ENCODE measurements around the gene KLC3.

KLC3 gene

DNA sequence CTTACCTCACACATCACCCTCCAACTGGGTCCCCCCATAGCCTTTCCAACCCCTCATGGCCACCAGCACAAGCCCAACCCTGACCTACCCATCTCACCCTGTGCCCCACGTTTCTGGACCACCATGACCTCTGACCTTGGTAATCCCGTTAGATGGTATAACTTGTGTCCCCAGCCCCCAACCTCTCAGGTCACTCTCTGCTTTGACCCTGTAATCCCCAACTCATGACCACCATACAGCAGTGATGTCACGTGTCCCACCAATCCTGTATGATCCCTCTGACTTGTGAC, 8.5 kb downstream of the KLC3 start:
- no peak overlapping the region for H3K4me3 ChIP-seq (ENCODE audit: low read depth, low read length)
- TF ChIP-seq, protein P1, sequence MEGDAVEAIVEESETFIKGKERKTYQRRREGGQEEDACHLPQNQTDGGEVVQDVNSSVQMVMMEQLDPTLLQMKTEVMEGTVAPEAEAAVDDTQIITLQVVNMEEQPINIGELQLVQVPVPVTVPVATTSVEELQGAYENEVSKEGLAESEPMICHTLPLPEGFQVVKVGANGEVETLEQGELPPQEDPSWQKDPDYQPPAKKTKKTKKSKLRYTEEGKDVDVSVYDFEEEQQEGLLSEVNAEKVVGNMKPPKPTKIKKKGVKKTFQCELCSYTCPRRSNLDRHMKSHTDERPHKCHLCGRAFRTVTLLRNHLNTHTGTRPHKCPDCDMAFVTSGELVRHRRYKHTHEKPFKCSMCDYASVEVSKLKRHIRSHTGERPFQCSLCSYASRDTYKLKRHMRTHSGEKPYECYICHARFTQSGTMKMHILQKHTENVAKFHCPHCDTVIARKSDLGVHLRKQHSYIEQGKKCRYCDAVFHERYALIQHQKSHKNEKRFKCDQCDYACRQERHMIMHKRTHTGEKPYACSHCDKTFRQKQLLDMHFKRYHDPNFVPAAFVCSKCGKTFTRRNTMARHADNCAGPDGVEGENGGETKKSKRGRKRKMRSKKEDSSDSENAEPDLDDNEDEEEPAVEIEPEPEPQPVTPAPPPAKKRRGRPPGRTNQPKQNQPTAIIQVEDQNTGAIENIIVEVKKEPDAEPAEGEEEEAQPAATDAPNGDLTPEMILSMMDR (IDR thresholded peaks at IDR 0.05; ENCODE audit: low read depth, low read length) = no peak

GRCh38 chr19:45349430-45349941, 8.9 kb downstream of the KLC3 start:
- H3K4me3 ChIP-seq (ENCODE audit: low read depth, low read length) = no peak overlapping the region
- TF ChIP-seq, protein P1 (IDR thresholded peaks at IDR 0.05; ENCODE audit: low read depth, low read length) = no peak

DNA sequence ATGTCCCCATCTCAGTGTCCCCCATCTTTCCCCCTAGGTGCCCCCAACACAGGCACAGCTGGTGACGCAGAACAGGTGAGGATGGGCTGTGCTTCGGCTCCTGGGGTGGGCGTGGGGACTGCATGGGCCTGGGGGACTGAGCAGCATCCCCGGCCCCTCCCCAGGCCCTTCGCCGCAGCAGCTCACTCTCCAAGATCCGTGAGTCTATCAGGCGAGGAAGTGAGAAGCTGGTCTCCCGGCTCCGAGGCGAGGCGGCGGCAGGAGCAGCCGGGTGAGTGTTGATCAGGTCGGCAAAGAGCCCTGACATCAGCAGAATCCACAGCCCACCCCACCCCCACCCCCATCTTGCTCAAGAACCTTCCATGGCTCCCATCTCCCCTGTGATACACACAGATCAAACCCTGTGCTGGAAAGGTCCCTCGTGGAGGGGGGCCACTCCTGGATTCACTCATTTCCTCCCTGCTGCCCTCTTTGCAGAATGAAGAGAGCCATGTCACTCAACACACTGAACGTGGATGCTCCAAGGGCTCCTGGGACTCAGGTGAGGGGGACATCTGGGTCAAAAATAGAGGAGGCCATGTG, 10.0 kb downstream of the KLC3 start:
- TF ChIP-seq, protein P1 (IDR thresholded peaks at IDR 0.05; ENCODE audit: low read depth, low read length) = no peak
- no peak overlapping the region for H3K4me3 ChIP-seq (ENCODE audit: low read depth, low read length)

- TF ChIP-seq, protein P1 (IDR thresholded peaks at IDR 0.05; ENCODE audit: low read depth, low read length) = no peak
- no peak overlapping the region for H3K4me3 ChIP-seq (ENCODE audit: low read depth, low read length)
Measured at GRCh38 chr19:45351401-45351952, 10.9 kb downstream of the KLC3 start.

GRCh38 chr19:45352062-45352461, 11.5 kb downstream of the KLC3 start:
- TF ChIP-seq, protein P1 (IDR thresholded peaks at IDR 0.05; ENCODE audit: low read depth, low read length) = no peak
- H3K4me3 ChIP-seq (ENCODE audit: low read depth, low read length) = no peak overlapping the region

DNA sequence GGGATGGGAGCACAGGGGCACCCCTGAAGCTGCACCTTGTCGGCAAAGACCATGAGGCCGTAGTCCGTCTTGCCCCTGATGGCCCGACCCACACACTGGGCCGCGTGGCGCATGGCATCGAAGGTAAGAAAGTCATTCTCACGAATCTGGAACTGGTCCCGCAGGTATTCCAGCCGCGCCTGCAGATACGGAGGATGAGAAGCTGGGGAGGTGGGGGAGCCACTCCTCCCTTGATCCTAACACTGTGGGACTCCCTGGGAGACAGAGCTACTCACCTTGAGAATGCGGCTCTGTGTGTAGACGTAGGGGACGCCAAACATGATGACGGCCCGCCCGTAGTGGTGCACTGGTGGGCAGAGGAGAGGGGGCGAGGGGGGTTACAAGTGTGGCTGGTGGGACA, 11.9 kb downstream of the KLC3 start:
- no peak overlapping the region for H3K4me3 ChIP-seq (ENCODE audit: low read depth, low read length)

More for the DNA sequence above, 11.9 kb downstream of the KLC3 start:
- TF ChIP-seq, protein P1 (IDR thresholded peaks at IDR 0.05; ENCODE audit: low read depth, low read length) = no peak
